Right kidney (tissue), 1 donor: ENCODE data around the gene MRPL34.
A peak's percentile ranks its signal among the peaks of the same experiment; 100 is the strongest.

ENCODE experiments used
- DNase-seq: peaks from one replicate; pipeline ENCODE4 v3.0.0-alpha.2; 2016

The MRPL34 gene

GRCh38 chr19:17327654-17328516 lies 22.2 kb downstream of the MRPL34 start:
- peak; percentile 77 for DNase-seq

GRCh38 chr19:17328517-17329365 lies 23.1 kb downstream of the MRPL34 start:
- DNase-seq: peak; percentile 66

- DNase-seq: no peak
These were observed 23.9 kb downstream of the MRPL34 start for GRCh38 chr19:17329366-17330261.

- DNase-seq: no peak
These were observed 24.8 kb downstream of the MRPL34 start for GRCh38 chr19:17330262-17331044.

- DNase-seq: no peak
These were observed 25.4 kb downstream of the MRPL34 start for GRCh38 chr19:17331045-17331558.

GRCh38 chr19:17332360-17332676 lies 26.6 kb downstream of the MRPL34 start:
- no peak for DNase-seq

- no peak for DNase-seq
These were observed 27.3 kb downstream of the MRPL34 start for GRCh38 chr19:17332677-17333581.

- no peak for DNase-seq
These were observed 28.1 kb downstream of the MRPL34 start for GRCh38 chr19:17333611-17334413.

GRCh38 chr19:17334414-17335409 lies 29.0 kb downstream of the MRPL34 start, which contains the start of gene ANO8:
Gene ANO8, minus strand, starts transcription at chr19:17334855. Its CDS starts 185 bp downstream, at chr19:17334670.
- DNase-seq: peak; percentile 98

- DNase-seq: no peak
These were observed 29.9 kb downstream of the MRPL34 start for GRCh38 chr19:17335575-17335974.

- peak; percentile 92 for DNase-seq
These were observed 31.4 kb downstream of the MRPL34 start, which contains the start of gene GTPBP3 for GRCh38 chr19:17336872-17337674. Gene GTPBP3, plus strand, starts transcription at chr19:17337553. Its CDS starts 59 bp downstream, at chr19:17337612.

- DNase-seq: peak; percentile 79
These were observed 32.2 kb downstream of the MRPL34 start for GRCh38 chr19:17337675-17338432.

GRCh38 chr19:17338433-17339078 lies 32.9 kb downstream of the MRPL34 start:
- DNase-seq: no peak

GRCh38 chr19:17339088-17339741 lies 33.5 kb downstream of the MRPL34 start:
- no peak for DNase-seq

- no peak for DNase-seq
These were observed 34.7 kb downstream of the MRPL34 start for GRCh38 chr19:17340302-17340870.
